Fibroblast of lung (primary cell): Measurements from ENCODE around the gene POLR2J. TPM values are rescaled to one million over a fixed set of nuclear protein-coding genes. Genes with fewer than 3 reads are reported as not detected.
"Not testable (repeated sequence)": the region's sequence is repeated elsewhere in the genome, so short reads cannot be mapped to it uniquely, and the experiment has no call there.

Experiments used
- DNase-seq, 2 donors: peaks; one replicate each; pipeline versions ENCODE4 v3.0.0 to v3.0.0-alpha.2; 2010; ENCODE audit warnings: low read depth in 2 of 2
- H2AFZ ChIP-seq: 2 replicates; pipeline ENCODE4 v1.5.1; 2012; ENCODE audit warnings: low read length, control low read depth, inconsistent platforms
- H3K27ac ChIP-seq: 2 replicates; pipeline ENCODE4 v1.5.1; 2011; ENCODE audit warnings: low read length, control low read depth; ENCODE audit not compliant: insufficient read depth
- H3K27me3 ChIP-seq: 2 replicates; pipeline ENCODE4 v1.5.1; 2011; ENCODE audit warnings: mild to moderate bottlenecking, low read length; ENCODE audit not compliant: control insufficient read depth, insufficient read depth
- H3K36me3 ChIP-seq: 2 replicates; pipeline ENCODE4 v1.5.1; 2011; ENCODE audit warnings: low read length; ENCODE audit not compliant: control insufficient read depth, insufficient read depth
- H3K4me1 ChIP-seq: 2 replicates; pipeline ENCODE4 v1.5.1; 2011; ENCODE audit warnings: low read length; ENCODE audit not compliant: control insufficient read depth, insufficient read depth; ENCODE audit errors: extremely low read depth
- H3K4me2 ChIP-seq: 2 replicates; pipeline ENCODE4 v1.5.1; 2011; ENCODE audit warnings: low read length, control low read depth; ENCODE audit not compliant: insufficient read depth; ENCODE audit errors: extremely low read depth
- H3K4me3 ChIP-seq, 4 experiments: fragments of 200-600 bp in 1 of 4; sonication (generic) in 1 of 4; replicated peaks in 1 of 4; 2 replicates each; pipeline ENCODE4 v1.5.1; 2011 to 2016; ENCODE audit warnings: low read length in 4 of 4, low read depth in 3 of 4, mild to moderate bottlenecking in 3 of 4, control low read depth in 2 of 4, inconsistent platforms in 1 of 4, mixed read lengths in 1 of 4; ENCODE audit not compliant: insufficient read depth in 1 of 4; ENCODE audit errors: control extremely low read depth in 1 of 4
- H3K79me2 ChIP-seq: 2 replicates; pipeline ENCODE4 v1.5.1; 2012; ENCODE audit warnings: mild to moderate bottlenecking, low read length, inconsistent platforms; ENCODE audit not compliant: control insufficient read depth, insufficient read depth
- H3K9ac ChIP-seq: 2 replicates; pipeline ENCODE4 v1.5.1; 2011; ENCODE audit warnings: mild to moderate bottlenecking, low read length, control low read depth; ENCODE audit not compliant: insufficient read depth
- H3K9me3 ChIP-seq: 2 replicates; pipeline ENCODE4 v1.5.1; 2012; ENCODE audit warnings: low read depth, low read length; ENCODE audit not compliant: control insufficient read depth, insufficient read depth
- H4K20me1 ChIP-seq: 2 replicates; pipeline ENCODE4 v1.5.1; 2011; ENCODE audit warnings: low read length; ENCODE audit not compliant: control insufficient read depth, insufficient read depth; ENCODE audit errors: extremely low read depth
- polyA plus RNA-seq, 2 donors: library from polyadenylated mRNA; depleted of rRNA in 1 of 2; stranded (reverse) in 1 of 2; unstranded in 1 of 2; fragments of >200 nt; gene quantifications; 2 replicates each; pipeline ENCODE4 v1.2.1, GENCODE V29; 2011 to 2012; ENCODE audit warnings: missing spikeins in 1 of 2
- total RNA-seq: library from RNA; depleted of rRNA; stranded (reverse); fragments of >200 nt; gene quantifications from 2 replicates; pipeline ENCODE4 v1.2.1, GENCODE V29; 2014

The POLR2J gene
- total and polyA plus RNA-seq, 2 donors (not counting 1 experiment from before 2014, with no cell fraction given) = 37.2 to 55.3 TPM

- H4K20me1 ChIP-seq, H3K27me3 ChIP-seq, H3K4me2 ChIP-seq, DNase-seq, H3K9me3 ChIP-seq, H3K79me2 ChIP-seq, H3K27ac ChIP-seq, H3K36me3 ChIP-seq, H3K4me1 ChIP-seq, H2AFZ ChIP-seq, H3K4me3 ChIP-seq, H3K9ac ChIP-seq: not testable (repeated sequence)
Observed at GRCh38 chr7:102496861-102497260, 18.1 kb upstream of the POLR2J start.

- not testable (repeated sequence) for DNase-seq, H4K20me1 ChIP-seq, H3K4me2 ChIP-seq, H3K4me1 ChIP-seq, H3K9ac ChIP-seq, H3K9me3 ChIP-seq, H3K4me3 ChIP-seq, H3K27ac ChIP-seq, H3K27me3 ChIP-seq, H2AFZ ChIP-seq, H3K79me2 ChIP-seq, H3K36me3 ChIP-seq
Observed at GRCh38 chr7:102494473-102495149, 15.9 kb upstream of the POLR2J start.

- H3K4me1 ChIP-seq, DNase-seq, H3K79me2 ChIP-seq, H3K27ac ChIP-seq, H3K4me3 ChIP-seq, H4K20me1 ChIP-seq, H3K9ac ChIP-seq, H3K36me3 ChIP-seq, H3K27me3 ChIP-seq, H2AFZ ChIP-seq, H3K9me3 ChIP-seq, H3K4me2 ChIP-seq: not testable (repeated sequence)
Observed at GRCh38 chr7:102494026-102494425, 15.3 kb upstream of the POLR2J start.

GRCh38 chr7:102493220-102493935, 14.7 kb upstream of the POLR2J start:
- H3K9ac ChIP-seq, H3K27ac ChIP-seq: not testable (repeated sequence)

GRCh38 chr7:102490529-102491075, 11.9 kb upstream of the POLR2J start:
- not testable (repeated sequence) for H3K9me3 ChIP-seq, H3K4me3 ChIP-seq, H3K79me2 ChIP-seq, H3K4me1 ChIP-seq, H2AFZ ChIP-seq, H3K4me2 ChIP-seq, DNase-seq, H3K9ac ChIP-seq, H3K27me3 ChIP-seq, H3K27ac ChIP-seq, H4K20me1 ChIP-seq, H3K36me3 ChIP-seq

More at GRCh38 chr7:102493220-102493935, 14.7 kb upstream of the POLR2J start:
- H3K4me1 ChIP-seq, H3K4me2 ChIP-seq, H3K27me3 ChIP-seq, H3K9me3 ChIP-seq, DNase-seq, H3K36me3 ChIP-seq, H3K4me3 ChIP-seq, H4K20me1 ChIP-seq, H3K79me2 ChIP-seq, H2AFZ ChIP-seq: not testable (repeated sequence)

- H3K9ac ChIP-seq, H3K27me3 ChIP-seq, H4K20me1 ChIP-seq, H3K9me3 ChIP-seq, H3K36me3 ChIP-seq, H2AFZ ChIP-seq, H3K27ac ChIP-seq, H3K79me2 ChIP-seq, H3K4me2 ChIP-seq, H3K4me3 ChIP-seq, DNase-seq, H3K4me1 ChIP-seq: not testable (repeated sequence)
Observed at GRCh38 chr7:102484317-102484716, 5.6 kb upstream of the POLR2J start.
